Duodenal mucosa (tissue), 2 donors: ENCODE measurements around the gene CBR4.

ENCODE experiments used
- H3K27ac ChIP-seq: one replicate; pipeline ENCODE4 v1.7.0; 2013; ENCODE audit warnings: low read depth, low read length
- H3K27me3 ChIP-seq, 2 donors: one replicate each; pipeline ENCODE4 v1.7.0; 2013; ENCODE audit warnings: low read length in 2 of 2, control low read depth in 1 of 2; ENCODE audit not compliant: insufficient read depth in 2 of 2, control insufficient read depth in 1 of 2
- H3K36me3 ChIP-seq, 2 donors: one replicate each; pipeline ENCODE4 v1.7.0; 2013; ENCODE audit warnings: low read length in 2 of 2, control low read depth in 1 of 2; ENCODE audit not compliant: insufficient read depth in 2 of 2, control insufficient read depth in 1 of 2
- H3K4me1 ChIP-seq, 2 donors: one replicate each; pipeline ENCODE4 v1.7.0; 2013; ENCODE audit warnings: low read length in 2 of 2, control low read depth in 1 of 2; ENCODE audit not compliant: insufficient read depth in 2 of 2, control insufficient read depth in 1 of 2
- H3K4me3 ChIP-seq, 2 donors: one replicate each; pipeline ENCODE4 v1.7.0; 2013; ENCODE audit warnings: low read length in 2 of 2, low read depth in 1 of 2
- H3K9ac ChIP-seq, 2 donors: one replicate each; pipeline ENCODE4 v1.7.0; 2013; ENCODE audit warnings: low read length in 2 of 2, low read depth in 1 of 2
- H3K9me3 ChIP-seq, 2 donors: one replicate each; pipeline ENCODE4 v1.7.0; 2013; ENCODE audit warnings: low read length in 2 of 2, control low read depth in 1 of 2; ENCODE audit not compliant: control insufficient read depth in 1 of 2

Gene CBR4

DNA sequence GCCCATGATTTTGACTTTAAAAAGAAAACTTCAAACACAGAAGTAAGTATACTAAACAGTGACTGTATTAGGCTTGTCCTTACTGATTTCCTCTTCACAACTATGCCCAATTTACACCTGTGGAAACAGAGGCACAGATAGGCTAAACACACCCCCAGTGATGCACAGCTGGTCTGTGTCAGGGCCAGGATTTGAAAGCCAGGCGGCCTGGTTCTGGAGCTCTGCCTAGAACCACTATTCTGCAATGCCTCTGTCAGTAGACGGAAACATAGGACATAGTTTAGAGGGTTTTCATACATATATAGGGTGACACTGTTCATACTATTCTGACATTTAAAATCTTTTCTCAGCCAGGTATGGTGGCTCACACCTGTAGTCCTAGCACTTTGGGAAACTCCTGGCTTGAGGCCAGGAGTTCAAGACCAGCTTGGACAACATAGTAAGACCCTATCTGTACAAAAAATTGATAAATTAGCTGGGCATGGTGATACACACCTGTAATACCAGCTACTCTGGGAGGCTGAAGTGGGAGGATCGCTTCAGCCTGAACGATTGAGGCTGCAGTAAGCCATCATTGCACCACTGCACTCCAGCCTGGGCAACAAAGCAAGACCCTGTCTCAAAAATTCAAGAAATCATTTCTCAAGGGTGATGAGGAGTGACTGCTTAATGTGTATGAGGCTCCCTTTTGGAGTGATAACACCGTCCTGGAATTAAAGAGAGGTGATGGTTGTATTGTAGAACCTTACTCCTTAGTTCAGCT, 23.0 kb upstream of the CBR4 start:
- Histone ChIP-seq H3K27me3 (no peaks in the 10 kb centered on the region), H3K4me1 (no peaks in the 10 kb centered on the region), H3K9me3 (no peaks in the 10 kb centered on the region), H3K36me3 (no peaks in the 10 kb centered on the region), H3K9ac (no peak overlapping the region), H3K4me3 (no peak overlapping the region), H3K27ac (no peak overlapping the region)

- H3K9ac ChIP-seq: no peak overlapping the region
- H3K4me3 ChIP-seq: no peak overlapping the region
- H3K4me1 ChIP-seq: no peaks in the 10 kb centered on the region
- no peaks in the 10 kb centered on the region for H3K27me3 ChIP-seq
- no peaks in the 10 kb centered on the region for H3K36me3 ChIP-seq
- H3K9me3 ChIP-seq: no peaks in the 10 kb centered on the region
- H3K27ac ChIP-seq: no peak overlapping the region
Observed at GRCh38 chr4:169032194-169032593, 22.1 kb upstream of the CBR4 start.

GRCh38 chr4:169031392-169031791, 21.3 kb upstream of the CBR4 start:
- Histone ChIP-seq H3K4me3 (no peak overlapping the region), H3K27me3 (no peaks in the 10 kb centered on the region), H3K27ac (no peak overlapping the region), H3K9me3 (no peaks in the 10 kb centered on the region), H3K9ac (no peak overlapping the region), H3K4me1 (no peaks in the 10 kb centered on the region), H3K36me3 (no peaks in the 10 kb centered on the region)

DNA sequence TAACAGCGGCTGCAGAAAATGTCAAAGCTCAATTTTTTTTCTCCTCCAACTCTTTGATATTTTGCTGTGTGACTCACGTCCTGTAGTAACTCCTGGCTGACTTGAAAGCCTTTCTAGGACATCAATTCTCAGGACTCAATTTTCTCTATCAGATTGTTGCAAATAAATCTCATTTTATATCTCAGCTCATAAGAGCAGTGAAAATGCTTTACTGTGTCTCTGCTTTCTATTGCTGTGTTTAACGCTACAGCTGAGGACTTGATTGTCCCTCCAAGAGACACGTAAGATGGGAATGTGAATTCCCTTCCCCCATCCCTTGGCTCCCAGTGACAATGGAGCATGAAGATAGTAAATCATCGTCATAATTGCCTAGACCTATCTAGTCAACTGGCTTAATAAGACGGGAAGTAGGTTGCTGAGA, 20.5 kb upstream of the CBR4 start:
- Histone ChIP-seq H3K4me3 (no peak overlapping the region), H3K27me3 (no peaks in the 10 kb centered on the region), H3K9me3 (no peaks in the 10 kb centered on the region), H3K36me3 (no peaks in the 10 kb centered on the region), H3K27ac (no peak overlapping the region), H3K4me1 (no peaks in the 10 kb centered on the region), H3K9ac (no peak overlapping the region)

GRCh38 chr4:169029947-169030346, 19.9 kb upstream of the CBR4 start:
- Histone ChIP-seq H3K4me1 (no peaks in the 10 kb centered on the region), H3K9me3 (no peaks in the 10 kb centered on the region), H3K27me3 (no peaks in the 10 kb centered on the region), H3K9ac (no peak overlapping the region), H3K36me3 (no peaks in the 10 kb centered on the region), H3K4me3 (no peak overlapping the region), H3K27ac (no peak overlapping the region)

- H3K27ac ChIP-seq: no peak overlapping the region
- H3K4me3 ChIP-seq: no peak overlapping the region
- no peaks in the 10 kb centered on the region for H3K27me3 ChIP-seq
Observed at GRCh38 chr4:169027663-169028062, 17.6 kb upstream of the CBR4 start.

DNA sequence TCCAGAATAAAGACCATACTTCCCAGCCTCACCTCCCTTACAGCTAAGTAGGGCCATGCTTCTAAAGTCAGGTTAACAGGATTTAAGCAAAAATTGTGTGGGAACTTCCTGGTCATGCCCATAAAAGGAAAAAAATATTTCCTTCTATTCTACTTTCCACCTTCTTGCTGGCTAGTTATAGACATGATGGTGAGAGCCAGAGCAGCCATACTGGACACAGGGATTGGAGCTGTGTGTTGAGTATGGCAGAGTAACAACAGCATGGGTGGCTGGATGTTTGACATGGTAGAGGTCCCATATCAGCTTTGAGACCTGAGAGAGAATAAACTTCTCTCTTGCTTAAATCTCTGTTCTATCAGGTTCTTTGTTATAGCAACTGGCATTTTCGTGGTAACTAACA, 15.1 kb upstream of the CBR4 start:
- Histone ChIP-seq H3K27me3 (no peaks in the 10 kb centered on the region), H3K9me3 (no peaks in the 10 kb centered on the region), H3K36me3 (no peaks in the 10 kb centered on the region), H3K27ac (no peak overlapping the region), H3K4me3 (no peak overlapping the region), H3K9ac (no peak overlapping the region), H3K4me1 (no peaks in the 10 kb centered on the region)

More at GRCh38 chr4:169027663-169028062, 17.6 kb upstream of the CBR4 start:
- Histone ChIP-seq H3K4me1 (no peaks in the 10 kb centered on the region), H3K9me3 (no peaks in the 10 kb centered on the region), H3K9ac (no peak overlapping the region), H3K36me3 (no peaks in the 10 kb centered on the region)

DNA sequence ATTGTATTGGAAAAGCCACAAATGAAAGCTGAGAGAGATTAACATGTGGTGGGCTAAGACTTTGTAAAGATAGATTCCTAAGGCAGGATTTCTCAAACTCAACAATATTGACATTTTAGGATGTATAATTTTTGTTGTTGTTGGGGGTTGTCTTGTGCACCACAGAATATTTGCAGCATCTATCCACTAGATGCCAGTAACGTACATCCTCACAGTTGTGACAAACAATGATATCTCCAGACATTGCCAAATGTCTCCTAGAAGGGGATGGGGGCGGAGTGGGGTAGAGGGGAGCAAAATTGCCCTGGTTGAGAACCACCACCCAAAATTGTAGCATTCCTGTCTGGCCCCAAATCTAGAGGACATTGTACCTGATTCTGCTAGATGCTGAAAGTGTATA, 14.7 kb upstream of the CBR4 start:
- Histone ChIP-seq H3K9ac (no peak overlapping the region), H3K27me3 (no peaks in the 10 kb centered on the region), H3K4me3 (no peak overlapping the region), H3K27ac (no peak overlapping the region), H3K36me3 (no peaks in the 10 kb centered on the region), H3K4me1 (no peaks in the 10 kb centered on the region), H3K9me3 (no peaks in the 10 kb centered on the region)

GRCh38 chr4:169018406-169018805, 8.4 kb upstream of the CBR4 start:
- no peaks in the 10 kb centered on the region for H3K9me3 ChIP-seq

DNA sequence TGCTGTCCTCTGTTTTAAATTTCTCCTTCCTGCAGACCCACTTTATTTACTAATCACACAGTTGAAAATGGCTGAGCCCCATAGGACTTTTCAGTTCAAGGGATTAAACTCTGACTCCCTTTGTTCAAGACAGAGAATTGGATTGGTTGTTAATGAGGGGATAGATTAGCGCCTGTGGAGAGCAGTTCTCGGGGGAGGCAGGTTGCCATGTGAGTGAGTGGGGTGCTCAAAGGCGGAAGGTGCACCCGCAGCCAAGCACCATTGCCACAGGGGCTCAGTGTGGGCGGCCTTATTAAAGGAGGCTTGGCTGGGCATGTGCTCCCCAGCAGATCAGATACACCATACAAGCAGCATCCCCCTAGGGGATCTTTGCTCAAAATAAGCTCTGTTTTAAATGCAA, 7.9 kb upstream of the CBR4 start:
- Histone ChIP-seq H3K9me3 (no peaks in the 10 kb centered on the region), H3K36me3 (no peaks in the 10 kb centered on the region), H3K9ac (no peak overlapping the region), H3K27ac (no peak overlapping the region), H3K4me1 (peaks cover 12 to 18% of the 10 kb centered on the region in 2 donors), H3K4me3 (no peak overlapping the region), H3K27me3 (no peaks in the 10 kb centered on the region)

More at GRCh38 chr4:169018406-169018805, 8.4 kb upstream of the CBR4 start:
- H3K27ac ChIP-seq: no peak overlapping the region
- H3K4me1 ChIP-seq: peaks cover 12 to 18% of the 10 kb centered on the region in 2 donors
- no peaks in the 10 kb centered on the region for H3K27me3 ChIP-seq
- no peak overlapping the region for H3K9ac ChIP-seq
- no peak overlapping the region for H3K4me3 ChIP-seq
- H3K36me3 ChIP-seq: no peaks in the 10 kb centered on the region
